MCF 10A (cell line): ENCODE measurements around the gene EFNB3. TPM values are rescaled to one million over a fixed set of nuclear protein-coding genes. Genes with fewer than 3 reads are reported as not detected.

Experiments
- BruUV-seq: library from RNA; stranded (reverse); fragments of 400-500 nt; replicated peaks from 2 replicates; lab custom pipeline; 2021; lab: Mats Ljungman, UMichigan
- CTCF ChIA-PET: fragments of 300-600 bp; sonication (Branson Sonifier 250); formaldehyde crosslinking; extraction: SDS; loops from one replicate; lab custom pipeline; 2021; ENCODE audit warnings: antibody characterized with exemption, inconsistent platforms; lab: Yijun Ruan, JAX
- POLR2A ChIA-PET: fragments of 300-600, 350-650 bp; sonication (Branson Sonifier 250); formaldehyde crosslinking; extraction: SDS; loops from one replicate; lab custom pipeline; 2020; ENCODE audit warnings: antibody characterized with exemption, inconsistent platforms; lab: Yijun Ruan, JAX
- DNase-seq: peaks from one replicate; pipeline ENCODE4 v3.0.0-alpha.2; 2018; ENCODE audit not compliant: unreplicated experiment
- H3K27ac Mint-ChIP-seq: one replicate; pipeline ENCODE4 v1.8.0; 2022; ENCODE audit warnings: mild to moderate bottlenecking, low read depth, mixed read lengths; ENCODE audit not compliant: unreplicated experiment
- H3K27me3 Mint-ChIP-seq: one replicate; pipeline ENCODE4 v1.8.0; 2022; ENCODE audit warnings: mixed read lengths; ENCODE audit not compliant: insufficient read depth, unreplicated experiment
- H3K36me3 Mint-ChIP-seq: one replicate; pipeline ENCODE4 v1.8.0; 2022; ENCODE audit warnings: mild to moderate bottlenecking, moderate library complexity, mixed read lengths; ENCODE audit not compliant: insufficient read depth, unreplicated experiment
- H3K4me1 Mint-ChIP-seq: one replicate; pipeline ENCODE4 v1.8.0; 2022; ENCODE audit warnings: mixed read lengths; ENCODE audit not compliant: insufficient read depth, unreplicated experiment
- H3K4me3 Mint-ChIP-seq: one replicate; pipeline ENCODE4 v1.8.0; 2022; ENCODE audit warnings: mild to moderate bottlenecking, moderate library complexity, mixed read lengths; ENCODE audit not compliant: unreplicated experiment
- H3K9me3 Mint-ChIP-seq: one replicate; pipeline ENCODE4 v1.8.0; 2022; ENCODE audit warnings: mixed read lengths; ENCODE audit not compliant: unreplicated experiment
- CTCF ChIP-seq: fragments of 200-600 bp; IDR thresholded peaks from one replicate; pipeline ENCODE4 v1.8.0; 2022; ENCODE audit warnings: antibody characterized with exemption, mild to moderate bottlenecking; ENCODE audit not compliant: unreplicated experiment
- intact Hi-C: fragments of 100-400 bp; cut with micrococcal nuclease; formaldehyde crosslinking; loops from 2 replicates; pipeline ENCODE4 v1.14.1; 2022
- total RNA-seq: library from RNA; stranded (reverse); gene quantifications from 2 replicates; pipeline ENCODE4 v1.2.3, GENCODE V29; 2022

EFNB3 gene
- total RNA-seq, 1 experiment from 2014 or later: 1.4 TPM

- BruUV-seq: no TSS peak
- no peaks in the 10 kb centered on the region for H3K9me3 Mint-ChIP-seq
- intact Hi-C loops: no loop called here
- DNase-seq: peak; percentile 95
- ChIA-PET CTCF (interaction anchor here (0.7 to 4.2 kb wide), 8 partner anchors 9 to 322 kb away, joined by 3 to 32 read pairs (median 4); partner anchors contain the start of gene NAA38), POLR2A (interaction anchor here (0.6 kb wide), 1 partner anchor 92 kb away, joined by 3 read pairs; no protein-coding TSS in a partner anchor)
- TF ChIP-seq CTCF: no peak
- peaks cover 11% of the 10 kb centered on the region for H3K4me1 Mint-ChIP-seq
- H3K27ac Mint-ChIP-seq: no peak overlapping the region
- no peaks in the 10 kb centered on the region for H3K36me3 Mint-ChIP-seq
- H3K27me3 Mint-ChIP-seq: peaks cover 3% of the 10 kb centered on the region
- H3K4me3 Mint-ChIP-seq: no peak overlapping the region
Measured at GRCh38 chr17:7745748-7746470, 40.9 kb downstream of the EFNB3 start.

- intact Hi-C loops: no loop called here
- H3K36me3 Mint-ChIP-seq: no peaks in the 10 kb centered on the region
- no peaks in the 10 kb centered on the region for H3K27me3 Mint-ChIP-seq
- no peak overlapping the region for H3K27ac Mint-ChIP-seq
- no peaks in the 10 kb centered on the region for H3K9me3 Mint-ChIP-seq
- CTCF ChIA-PET: interaction anchor here (0.7 to 1.4 kb wide), 5 partner anchors 34 to 364 kb away, joined by 3 to 5 read pairs (median 3); no protein-coding TSS in a partner anchor
- H3K4me3 Mint-ChIP-seq: no peak overlapping the region
- POLR2A ChIA-PET: interaction anchor here (1.0 kb wide), 1 partner anchor 31 kb away, joined by 3 read pairs; no protein-coding TSS in a partner anchor
- peaks cover 11% of the 10 kb centered on the region for H3K4me1 Mint-ChIP-seq
- BruUV-seq: no TSS peak
- TF ChIP-seq CTCF: no peak
- DNase-seq: no peak
Measured at GRCh38 chr17:7747635-7748071, 42.7 kb downstream of the EFNB3 start.

- no peaks in the 10 kb centered on the region for H3K36me3 Mint-ChIP-seq
- no peak overlapping the region for H3K4me3 Mint-ChIP-seq
- ChIA-PET CTCF (interaction anchor here (0.6 to 1.4 kb wide), 7 partner anchors 34 to 363 kb away, joined by 3 to 5 read pairs (median 3); no protein-coding TSS in a partner anchor), POLR2A (interaction anchor here (0.6 to 1.0 kb wide), 2 partner anchors 12 to 31 kb away, joined by 3 to 4 read pairs; no protein-coding TSS in a partner anchor)
- no peak overlapping the region for H3K27ac Mint-ChIP-seq
- H3K27me3 Mint-ChIP-seq: no peaks in the 10 kb centered on the region
- intact Hi-C loops: no loop called here
- no peak for TF ChIP-seq CTCF
- DNase-seq: no peak
- H3K4me1 Mint-ChIP-seq: peaks cover 11% of the 10 kb centered on the region
- no peaks in the 10 kb centered on the region for H3K9me3 Mint-ChIP-seq
- BruUV-seq: no TSS peak
Measured at GRCh38 chr17:7748076-7748775, 43.2 kb downstream of the EFNB3 start.
